Measurements from ENCODE around the gene TLR9. TPM values are rescaled to one million over a fixed set of nuclear protein-coding genes. Genes with fewer than 3 reads are reported as not detected.

Gene TLR9
- total and polyA plus RNA-seq, 2 donors (not counting 1 experiment from before 2014, with no cell fraction given), result under 0.01 TPM; not detected in 1

DNA sequence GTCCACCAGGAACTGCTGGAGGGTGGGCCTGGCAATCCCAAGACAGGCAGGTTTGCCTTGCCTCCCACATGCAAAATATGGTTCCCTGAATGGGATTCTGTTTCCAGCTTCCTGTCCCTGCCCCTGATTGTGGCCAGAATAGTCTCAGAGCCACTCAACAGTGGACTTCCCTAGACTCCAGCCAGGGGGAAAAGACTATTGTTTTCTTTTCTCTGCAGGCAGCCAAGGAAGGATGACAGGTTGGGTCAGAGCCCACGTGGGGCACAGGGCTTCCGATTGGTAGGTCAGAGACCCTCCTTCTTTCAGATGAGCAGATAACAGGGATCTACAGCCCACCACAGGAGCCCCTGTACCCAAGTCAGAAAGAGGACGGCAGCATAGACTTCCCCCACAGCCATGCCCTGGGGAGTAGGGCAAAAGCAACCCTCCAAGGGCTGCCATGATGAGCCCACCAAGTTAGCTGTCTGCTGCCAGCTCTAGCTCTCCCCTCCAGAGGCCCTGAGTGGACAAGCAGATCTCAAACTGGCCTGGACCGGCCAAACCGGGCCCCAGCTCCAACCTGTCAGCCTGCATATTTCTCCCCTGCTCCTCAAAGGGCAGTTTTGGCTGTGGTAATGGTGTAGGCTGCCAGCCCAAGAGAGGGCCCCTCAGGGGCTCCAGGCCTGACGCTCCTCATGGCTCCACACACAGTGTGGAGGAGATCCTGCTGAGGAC is 6.4 kb downstream of the TLR9 start:
- no peaks in the 10 kb centered on the region for H3K79me2 ChIP-seq (ENCODE audit: control insufficient read depth, insufficient read depth, low read length)
- H3K9me3 ChIP-seq (ENCODE audit: control insufficient read depth, insufficient read depth, low read depth, low read length), result no peaks in the 10 kb centered on the region
- no peak overlapping the region for H2AFZ ChIP-seq (ENCODE audit: low read length)
- peaks cover 9% of the 10 kb centered on the region for H3K4me1 ChIP-seq (ENCODE audit: control insufficient read depth, extremely low read depth, insufficient read depth, low read length)
- no peak overlapping the region for H3K27ac ChIP-seq (ENCODE audit: insufficient read depth, low read length)
- peaks cover 4% of the 10 kb centered on the region for H3K36me3 ChIP-seq (ENCODE audit: control insufficient read depth, insufficient read depth, low read length)
- H3K9ac ChIP-seq (ENCODE audit: insufficient read depth, low read length), result no peak overlapping the region
- H3K4me2 ChIP-seq (ENCODE audit: extremely low read depth, insufficient read depth, low read length), result no peak overlapping the region
- no peaks in the 10 kb centered on the region for H4K20me1 ChIP-seq (ENCODE audit: control insufficient read depth, extremely low read depth, insufficient read depth, low read length)
- no peaks in the 10 kb centered on the region for H3K27me3 ChIP-seq (ENCODE audit: control insufficient read depth, insufficient read depth, low read length)
- TF ChIP-seq, protein P1, sequence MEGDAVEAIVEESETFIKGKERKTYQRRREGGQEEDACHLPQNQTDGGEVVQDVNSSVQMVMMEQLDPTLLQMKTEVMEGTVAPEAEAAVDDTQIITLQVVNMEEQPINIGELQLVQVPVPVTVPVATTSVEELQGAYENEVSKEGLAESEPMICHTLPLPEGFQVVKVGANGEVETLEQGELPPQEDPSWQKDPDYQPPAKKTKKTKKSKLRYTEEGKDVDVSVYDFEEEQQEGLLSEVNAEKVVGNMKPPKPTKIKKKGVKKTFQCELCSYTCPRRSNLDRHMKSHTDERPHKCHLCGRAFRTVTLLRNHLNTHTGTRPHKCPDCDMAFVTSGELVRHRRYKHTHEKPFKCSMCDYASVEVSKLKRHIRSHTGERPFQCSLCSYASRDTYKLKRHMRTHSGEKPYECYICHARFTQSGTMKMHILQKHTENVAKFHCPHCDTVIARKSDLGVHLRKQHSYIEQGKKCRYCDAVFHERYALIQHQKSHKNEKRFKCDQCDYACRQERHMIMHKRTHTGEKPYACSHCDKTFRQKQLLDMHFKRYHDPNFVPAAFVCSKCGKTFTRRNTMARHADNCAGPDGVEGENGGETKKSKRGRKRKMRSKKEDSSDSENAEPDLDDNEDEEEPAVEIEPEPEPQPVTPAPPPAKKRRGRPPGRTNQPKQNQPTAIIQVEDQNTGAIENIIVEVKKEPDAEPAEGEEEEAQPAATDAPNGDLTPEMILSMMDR (conservative IDR thresholded peaks at IDR 0.05 in 1 of 2, IDR thresholded peaks at IDR 0.05 in 1 of 2; ENCODE audit: low read depth in 1 of 2, low read length in 2 of 2), result no peak
- TF ChIP-seq EZH2 (IDR thresholded peaks at IDR 0.05; ENCODE audit: low read length, missing control alignments), result no peak
- no peak for DNase-seq (ENCODE audit: low read depth in 2 of 2)
- H3K4me3 ChIP-seq (replicated peaks in 1 of 4; ENCODE audit: control extremely low read depth in 1 of 4, insufficient read depth in 1 of 4, low read depth in 3 of 4, low read length in 4 of 4), result no peak overlapping the region

DNA sequence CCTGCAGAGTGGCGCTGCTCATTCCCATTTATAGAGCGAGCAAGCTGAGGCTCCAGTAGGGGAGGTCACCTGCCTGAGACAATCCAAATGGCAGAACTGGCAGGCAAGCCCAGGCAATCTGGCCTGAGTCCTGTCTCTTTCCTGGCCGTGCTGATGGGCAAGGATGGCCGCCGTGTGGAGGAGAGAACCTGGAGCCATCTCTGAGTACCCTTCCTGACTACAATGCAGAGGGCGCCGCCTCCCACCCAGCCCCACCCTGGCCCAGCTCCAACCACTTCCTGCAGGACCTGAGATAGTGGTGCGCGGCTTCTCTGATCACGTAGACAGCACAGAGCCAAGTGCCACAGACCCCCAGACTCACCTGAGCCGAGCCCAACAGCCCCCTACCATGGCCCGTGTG is 7.0 kb downstream of the TLR9 start:
- H4K20me1 ChIP-seq (ENCODE audit: control insufficient read depth, extremely low read depth, insufficient read depth, low read length), result no peaks in the 10 kb centered on the region
- H3K79me2 ChIP-seq (ENCODE audit: control insufficient read depth, insufficient read depth, low read length), result no peaks in the 10 kb centered on the region
- no peak for TF ChIP-seq EZH2 (IDR thresholded peaks at IDR 0.05; ENCODE audit: low read length, missing control alignments)
- TF ChIP-seq, protein P1 (conservative IDR thresholded peaks at IDR 0.05 in 1 of 2, IDR thresholded peaks at IDR 0.05 in 1 of 2; ENCODE audit: low read depth in 1 of 2, low read length in 2 of 2), result no peak
- H3K9me3 ChIP-seq (ENCODE audit: control insufficient read depth, insufficient read depth, low read depth, low read length), result no peaks in the 10 kb centered on the region
- peaks cover 9% of the 10 kb centered on the region for H3K4me1 ChIP-seq (ENCODE audit: control insufficient read depth, extremely low read depth, insufficient read depth, low read length)
- no peak overlapping the region for H3K27ac ChIP-seq (ENCODE audit: insufficient read depth, low read length)
- no peak overlapping the region for H3K9ac ChIP-seq (ENCODE audit: insufficient read depth, low read length)
- H3K4me3 ChIP-seq (replicated peaks in 1 of 4; ENCODE audit: control extremely low read depth in 1 of 4, insufficient read depth in 1 of 4, low read depth in 3 of 4, low read length in 4 of 4), result no peak overlapping the region
- H2AFZ ChIP-seq (ENCODE audit: low read length), result no peak overlapping the region
- no peak overlapping the region for H3K4me2 ChIP-seq (ENCODE audit: extremely low read depth, insufficient read depth, low read length)
- no peaks in the 10 kb centered on the region for H3K27me3 ChIP-seq (ENCODE audit: control insufficient read depth, insufficient read depth, low read length)
- DNase-seq (ENCODE audit: low read depth in 2 of 2), result no peak
- peaks cover 6% of the 10 kb centered on the region for H3K36me3 ChIP-seq (ENCODE audit: control insufficient read depth, insufficient read depth, low read length)

DNA sequence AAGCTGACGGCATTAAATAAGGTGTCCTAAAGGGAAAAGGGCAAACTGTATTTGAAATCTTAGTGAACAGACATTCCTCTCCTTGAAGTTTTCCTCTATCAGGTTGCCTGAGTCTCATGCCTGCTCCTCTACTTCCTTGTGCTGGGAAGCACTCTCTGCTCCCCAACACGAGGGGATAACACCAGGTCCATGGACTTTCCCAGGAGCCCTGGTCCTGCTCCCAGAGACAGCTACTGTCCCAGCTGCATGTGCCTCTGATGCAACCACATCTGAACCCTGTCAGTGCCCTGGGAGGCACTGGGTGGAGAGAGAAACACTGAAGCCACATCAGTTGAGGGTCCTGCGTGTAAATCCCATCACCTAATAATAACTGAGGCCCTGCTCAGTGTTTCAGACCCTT is 7.4 kb downstream of the TLR9 start:
- no peak for DNase-seq (ENCODE audit: low read depth in 2 of 2)
- Histone ChIP-seq H3K4me3 (replicated peaks in 1 of 4; ENCODE audit: control extremely low read depth in 1 of 4, insufficient read depth in 1 of 4, low read depth in 3 of 4, low read length in 4 of 4) (no peak overlapping the region), H3K4me1 (ENCODE audit: control insufficient read depth, extremely low read depth, insufficient read depth, low read length) (peaks cover 9% of the 10 kb centered on the region), H3K27me3 (ENCODE audit: control insufficient read depth, insufficient read depth, low read length) (no peaks in the 10 kb centered on the region), H2AFZ (ENCODE audit: low read length) (no peak overlapping the region), H4K20me1 (ENCODE audit: control insufficient read depth, extremely low read depth, insufficient read depth, low read length) (no peaks in the 10 kb centered on the region), H3K27ac (ENCODE audit: insufficient read depth, low read length) (no peak overlapping the region), H3K9ac (ENCODE audit: insufficient read depth, low read length) (no peak overlapping the region), H3K4me2 (ENCODE audit: extremely low read depth, insufficient read depth, low read length) (no peak overlapping the region), H3K36me3 (ENCODE audit: control insufficient read depth, insufficient read depth, low read length) (peaks cover 8% of the 10 kb centered on the region), H3K9me3 (ENCODE audit: control insufficient read depth, insufficient read depth, low read depth, low read length) (no peaks in the 10 kb centered on the region), H3K79me2 (ENCODE audit: control insufficient read depth, insufficient read depth, low read length) (no peaks in the 10 kb centered on the region)
- TF ChIP-seq, protein P1 (conservative IDR thresholded peaks at IDR 0.05 in 1 of 2, IDR thresholded peaks at IDR 0.05 in 1 of 2; ENCODE audit: low read depth in 1 of 2, low read length in 2 of 2), result no peak
- TF ChIP-seq EZH2 (IDR thresholded peaks at IDR 0.05; ENCODE audit: low read length, missing control alignments), result no peak

All from fibroblast of lung (primary cell).